NCI-H2107 treated with DMSO at 0.1 percent for 48 hours (cell line): ENCODE data around the gene SAG.

Source experiments
- DNase-seq: peaks from one replicate; lab custom pipeline; 2025; ENCODE audit not compliant: unreplicated experiment; lab: John Stamatoyannopoulos, UW

The SAG gene

DNA sequence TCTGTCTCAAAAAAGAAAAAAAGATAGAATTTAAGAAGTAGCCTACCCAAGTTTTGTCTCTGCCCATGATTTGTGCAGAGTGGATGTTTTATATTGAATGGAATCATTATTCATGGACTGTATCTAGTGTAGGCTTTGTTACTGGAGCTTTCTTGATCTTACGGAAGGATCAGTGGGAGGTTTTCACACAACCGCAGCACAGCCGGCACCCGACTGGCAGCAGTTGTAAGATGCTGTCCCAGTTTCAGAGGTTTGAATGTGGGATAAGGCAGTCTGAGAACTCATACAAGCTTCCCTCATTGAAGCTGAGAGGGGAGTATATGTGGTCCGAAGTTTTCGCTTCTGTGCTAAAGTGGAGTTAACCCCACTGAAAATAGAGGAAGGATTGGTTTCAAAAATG, 19.7 kb upstream of the SAG start:
- DNase-seq = no peak

DNA sequence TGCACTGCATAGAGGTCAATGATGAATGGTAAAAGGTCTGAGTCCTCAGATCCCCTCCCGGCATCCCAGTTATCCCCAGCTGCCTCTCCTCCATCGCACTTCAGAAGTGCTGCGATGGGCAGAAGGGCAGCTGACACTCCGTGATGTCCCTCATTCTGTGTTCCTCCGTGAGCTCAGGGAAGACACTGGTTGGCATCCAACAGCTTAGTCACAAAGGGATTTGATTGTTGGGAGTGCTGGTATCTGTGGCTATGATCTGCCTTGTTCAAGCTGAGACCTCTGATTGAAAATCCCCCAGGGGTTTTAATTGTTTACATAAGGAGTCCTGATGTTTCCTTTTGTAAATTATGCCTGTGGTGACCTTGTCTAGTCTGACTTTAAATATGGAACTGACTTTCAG, 19.0 kb upstream of the SAG start:
- no peak for DNase-seq

- no peak for DNase-seq
Measured at GRCh38 chr2:233289648-233290047, 18.0 kb upstream of the SAG start.

GRCh38 chr2:233290051-233290845, 17.4 kb upstream of the SAG start:
- DNase-seq = peak; percentile 49

DNA sequence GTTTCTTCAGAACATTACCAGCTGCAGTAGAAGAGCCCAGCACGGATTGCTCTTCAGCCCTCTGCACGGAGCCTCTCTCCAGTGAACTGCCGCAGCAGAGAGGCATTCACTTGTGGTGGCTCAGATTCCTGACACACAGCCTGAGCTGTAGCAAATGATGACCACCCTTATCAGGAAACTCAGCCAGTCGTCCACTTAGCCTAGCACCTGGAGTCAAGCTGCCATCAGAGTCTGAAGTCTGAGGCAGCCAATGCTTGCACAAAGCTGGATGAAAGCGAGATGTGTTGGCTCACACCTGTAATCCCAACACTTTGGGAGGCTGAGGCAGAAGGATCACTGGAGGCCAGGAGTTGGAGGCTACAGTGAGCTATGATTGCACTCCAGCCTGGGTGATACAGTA, 11.7 kb upstream of the SAG start:
- DNase-seq = no peak

GRCh38 chr2:233297076-233297475, 10.5 kb upstream of the SAG start:
- DNase-seq = no peak

GRCh38 chr2:233300401-233300800, 7.2 kb upstream of the SAG start:
- no peak for DNase-seq

DNA sequence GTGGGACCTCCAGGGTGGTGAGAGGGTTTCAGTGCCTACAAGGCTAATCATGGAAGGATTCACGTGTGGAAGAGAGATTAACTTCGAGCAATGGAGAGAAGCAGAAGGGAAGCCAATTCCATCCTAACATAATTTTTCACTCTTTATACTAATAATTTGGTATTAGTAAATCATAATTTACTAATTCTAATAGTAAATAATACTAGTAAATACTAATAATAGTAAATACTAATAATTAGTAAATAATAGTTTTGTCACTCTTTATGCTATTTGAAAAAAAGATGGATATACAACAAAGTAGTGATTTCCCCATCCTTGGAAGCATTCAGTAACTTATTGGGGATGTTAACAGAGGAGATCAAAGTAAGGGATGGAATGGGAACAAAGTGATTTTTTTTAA, 6.4 kb upstream of the SAG start:
- DNase-seq = no peak

GRCh38 chr2:233301811-233302210, 5.8 kb upstream of the SAG start:
- no peak for DNase-seq

GRCh38 chr2:233303252-233303651, 4.4 kb upstream of the SAG start:
- no peak for DNase-seq

GRCh38 chr2:233311241-233311926, 3.8 kb downstream of the SAG start:
- DNase-seq = no peak

- no peak for DNase-seq
Measured at GRCh38 chr2:233312874-233313273, 5.3 kb downstream of the SAG start.

DNA sequence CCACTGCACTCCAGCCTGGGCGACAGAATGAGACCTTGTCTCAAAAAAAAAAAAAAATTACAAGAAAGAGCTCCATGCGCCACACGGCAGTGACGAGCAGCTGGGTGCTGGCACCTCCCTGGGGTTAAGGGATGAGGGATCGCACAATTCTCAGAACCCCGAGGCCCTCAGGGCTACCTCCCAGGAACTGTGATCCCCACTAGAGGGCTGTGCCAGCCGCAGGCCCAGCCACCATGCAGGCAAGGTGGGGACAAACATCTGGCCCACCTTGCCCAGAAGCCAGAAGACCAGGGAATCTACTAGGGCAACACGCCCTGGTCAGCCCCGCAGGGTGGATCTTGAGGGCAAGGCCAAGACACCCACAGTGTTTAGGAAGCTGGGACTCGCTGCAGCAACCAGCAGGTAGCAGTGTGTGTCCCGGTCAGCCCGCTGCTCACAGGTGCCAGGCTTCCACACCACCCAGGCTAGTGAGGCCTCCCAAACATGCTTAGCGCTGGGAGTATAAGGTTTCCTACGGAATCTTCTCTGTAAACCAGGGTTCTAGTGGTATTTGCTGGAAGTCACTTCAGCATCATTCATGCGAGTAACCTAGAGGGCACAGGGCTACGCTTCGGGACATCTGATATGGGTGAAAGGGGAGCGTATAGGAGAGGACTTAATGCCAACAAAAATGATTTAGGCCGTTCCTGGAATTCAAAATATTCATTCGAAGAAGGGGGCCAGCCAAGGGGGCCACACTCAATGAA, 6.7 kb downstream of the SAG start:
- no peak for DNase-seq

- no peak for DNase-seq
Measured at GRCh38 chr2:233317196-233317943, 9.8 kb downstream of the SAG start.

GRCh38 chr2:233319256-233319655, 11.6 kb downstream of the SAG start:
- no peak for DNase-seq

- no peak for DNase-seq
Measured at GRCh38 chr2:233320470-233320869, 12.9 kb downstream of the SAG start.

GRCh38 chr2:233321166-233321565, 13.6 kb downstream of the SAG start:
- DNase-seq = no peak

DNA sequence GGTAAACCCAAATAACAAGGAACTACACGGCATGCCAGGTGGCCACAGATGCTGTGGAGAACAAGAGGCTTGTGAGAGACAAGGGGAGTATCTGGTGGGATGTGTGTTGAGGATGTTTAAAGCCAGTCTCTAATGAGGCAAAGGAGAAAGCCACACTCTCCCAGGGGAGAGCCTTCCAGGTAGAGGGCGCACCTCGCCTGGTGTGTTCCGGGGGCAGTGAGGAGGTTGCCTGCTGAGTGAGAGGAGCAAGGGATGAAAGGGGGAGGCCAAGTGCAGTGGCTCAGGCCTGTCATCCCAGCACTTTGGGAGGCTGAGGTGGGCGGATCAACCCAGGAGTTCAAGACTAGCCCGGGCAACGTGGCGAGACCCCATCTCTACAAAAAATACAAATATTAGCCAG, 16.2 kb downstream of the SAG start:
- DNase-seq = no peak

DNA sequence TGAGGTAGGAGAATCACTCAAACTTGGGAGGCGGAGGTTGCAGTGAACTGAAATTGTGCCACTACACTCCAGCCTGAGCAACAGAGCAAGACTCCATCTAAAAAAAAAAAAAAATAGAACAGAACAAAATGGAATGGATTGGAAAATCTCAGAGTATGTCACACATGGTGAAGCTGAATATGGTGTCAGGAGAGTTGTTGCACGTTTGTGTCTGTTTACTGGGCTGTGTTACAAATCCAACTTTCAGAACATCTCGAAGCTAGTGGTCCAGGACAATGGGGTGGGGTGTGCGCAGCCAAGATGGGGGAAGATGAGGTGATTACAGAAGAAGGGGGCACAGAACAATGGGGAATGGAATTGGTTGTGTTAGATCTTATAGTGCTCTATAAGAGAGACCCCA, 17.6 kb downstream of the SAG start:
- no peak for DNase-seq

DNA sequence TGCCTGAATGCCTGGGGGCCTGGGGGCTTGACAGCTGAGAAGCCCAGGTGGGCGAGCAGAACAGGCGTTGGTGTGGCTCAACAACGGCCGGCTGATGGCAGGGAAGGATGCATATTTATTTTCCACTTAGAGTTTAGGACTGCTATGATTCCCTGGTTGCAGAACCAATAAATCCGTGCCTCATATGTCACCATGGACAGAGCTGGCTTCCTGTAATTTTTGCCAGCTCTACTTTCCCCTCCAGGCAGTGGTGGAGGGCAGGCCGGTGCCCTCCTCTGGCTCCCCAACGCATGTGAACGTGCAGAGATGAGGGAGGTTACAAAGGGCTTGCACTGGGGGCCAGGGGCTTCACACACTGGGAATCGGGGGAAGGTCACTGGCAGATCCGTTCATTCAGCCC, 18.2 kb downstream of the SAG start:
- no peak for DNase-seq

DNA sequence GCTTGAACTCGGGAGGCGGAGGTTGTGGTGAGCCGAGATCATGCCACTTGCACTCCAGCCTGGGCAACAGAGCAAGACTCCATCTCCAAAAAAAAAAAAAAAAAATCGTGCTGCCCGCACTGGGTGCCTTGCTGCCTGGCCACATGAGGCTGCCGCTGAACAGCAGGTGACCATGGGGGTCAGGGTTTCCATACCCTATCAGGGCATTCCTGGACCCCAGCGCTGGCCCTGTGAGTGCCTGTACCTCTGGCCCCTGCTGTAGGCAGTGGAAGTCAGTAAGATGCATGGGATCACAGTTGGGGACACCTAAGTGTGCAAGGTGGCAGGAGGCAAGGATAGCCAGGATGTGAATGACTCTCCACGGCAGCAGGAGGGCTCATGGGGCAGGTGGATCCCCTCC, 18.9 kb downstream of the SAG start:
- DNase-seq = no peak
